HL-60 (cell line): ENCODE data around the gene PAPOLG.

Source experiments
- DNase-seq, 2 experiments: peaks; one replicate each; pipeline ENCODE4 v3.0.0-alpha.2; 2010 to 2020; ENCODE audit warnings: low read depth in 1 of 2, low spot score in 1 of 2
- H3K27ac ChIP-seq: fragments of 250-450 bp; sonication (Bioruptor Pico); replicated peaks from 2 replicates; pipeline ENCODE4 v1.5.1; 2020; ENCODE audit warnings: mild to moderate bottlenecking, moderate library complexity
- H3K27me3 ChIP-seq: fragments of 250-450 bp; sonication (Bioruptor Pico); 2 replicates; pipeline ENCODE4 v1.5.1; 2021; ENCODE audit warnings: mild to moderate bottlenecking, moderate library complexity; ENCODE audit not compliant: insufficient read depth, poor library complexity, severe bottlenecking
- H3K4me3 ChIP-seq: replicated peaks from 2 replicates; pipeline ENCODE4 v1.5.1; 2011; ENCODE audit warnings: mild to moderate bottlenecking, control low read depth, low read length; ENCODE audit not compliant: insufficient read depth
- CTCF ChIP-seq: IDR thresholded peaks from one replicate; pipeline ENCODE4 v1.5.1; 2011; ENCODE audit warnings: low read length, control low read depth, inconsistent platforms; ENCODE audit not compliant: insufficient read depth
- GABPA ChIP-seq: IDR thresholded peaks from 2 replicates; pipeline ENCODE4 v1.6.1; 2012; ENCODE audit warnings: low read depth
- POLR2AphosphoS5 ChIP-seq: IDR thresholded peaks from 2 replicates; pipeline ENCODE4 v1.6.1; 2012; ENCODE audit warnings: low read depth
- REST ChIP-seq: IDR thresholded peaks from 2 replicates; pipeline ENCODE4 v1.6.1; 2012; ENCODE audit warnings: low read depth; ENCODE audit not compliant: insufficient replicate concordance
- SPI1 ChIP-seq: IDR thresholded peaks from 2 replicates; pipeline ENCODE4 v1.6.1; 2012; ENCODE audit warnings: low read depth, mild to moderate bottlenecking, borderline replicate concordance

The PAPOLG gene

GRCh38 chr2:60739156-60739555 is 16.9 kb upstream of the PAPOLG start:
- Histone ChIP-seq H3K27me3 (peaks cover 3% of the 10 kb centered on the region), H3K27ac (no peak overlapping the region), H3K4me3 (no peak overlapping the region)
- no peak for DNase-seq
- TF ChIP-seq GABPA (no peak), POLR2AphosphoS5 (no peak), REST (no peak), CTCF (no peak), SPI1 (no peak)

- TF ChIP-seq GABPA (no peak), SPI1 (no peak), CTCF (no peak), REST (no peak), POLR2AphosphoS5 (no peak)
- no peak for DNase-seq
- no peaks in the 10 kb centered on the region for H3K27me3 ChIP-seq
These were observed 14.5 kb upstream of the PAPOLG start for GRCh38 chr2:60741576-60741975.

GRCh38 chr2:60742419-60742818 is 13.6 kb upstream of the PAPOLG start:
- DNase-seq, result no peak
- TF ChIP-seq POLR2AphosphoS5 (no peak), REST (no peak), SPI1 (no peak), GABPA (no peak), CTCF (no peak)
- Histone ChIP-seq H3K27ac (no peak overlapping the region), H3K4me3 (no peak overlapping the region), H3K27me3 (no peaks in the 10 kb centered on the region)

More at GRCh38 chr2:60741576-60741975, 14.5 kb upstream of the PAPOLG start:
- no peak overlapping the region for H3K4me3 ChIP-seq
- H3K27ac ChIP-seq, result no peak overlapping the region
